HEK293 (cell line): Measurements from ENCODE around the gene HOXA11.

Source experiments
- CTCF ChIA-PET: fragments of 350-600 bp; formaldehyde crosslinking; extraction: SDS; loops from one replicate; lab custom pipeline; 2021; ENCODE audit warnings: antibody characterized with exemption; lab: Yijun Ruan, JAX
- POLR2A ChIA-PET: fragments of 300-600 bp; formaldehyde crosslinking; extraction: SDS; loops from one replicate; lab custom pipeline; 2020; ENCODE audit warnings: antibody characterized with exemption, inconsistent platforms; lab: Yijun Ruan, JAX
- H3K27ac ChIP-seq: fragments of 200-500 bp; sonication (Bioruptor generic); 2 replicates; pipeline ENCODE4 v1.5.1; 2014; ENCODE audit warnings: low read depth, low read length, control low read depth, inconsistent platforms; ENCODE audit errors: extremely low read depth
- H3K36me3 ChIP-seq, 2 experiments: fragments of 200-500 bp in 1 of 2; sonication (Bioruptor generic) in 1 of 2; 1 replicate in 1 of 2; 2 replicates in 1 of 2; pipeline ENCODE4 v1.5.1; 2014 to 2017; ENCODE audit warnings: inconsistent platforms in 2 of 2, low read length in 2 of 2; ENCODE audit not compliant: control insufficient read depth in 2 of 2, insufficient read depth in 1 of 2
- H3K4me1 ChIP-seq: fragments of 200-500 bp; sonication (Bioruptor generic); 2 replicates; pipeline ENCODE4 v1.5.1; 2014; ENCODE audit warnings: mild to moderate bottlenecking, low read length, inconsistent platforms; ENCODE audit not compliant: control insufficient read depth, insufficient read depth
- H3K4me3 ChIP-seq: 2 replicates; pipeline ENCODE4 v1.5.1; 2011; ENCODE audit warnings: low read depth, mild to moderate bottlenecking, control low read depth, low read length, moderate library complexity
- H3K9me3 ChIP-seq: fragments of 200-500 bp; sonication (Bioruptor generic); 2 replicates; pipeline ENCODE4 v1.5.1; 2014; ENCODE audit warnings: low read depth, low read length, inconsistent platforms; ENCODE audit not compliant: control insufficient read depth, insufficient read depth
- CTCF ChIP-seq: fragments of 450-650 bp; formaldehyde crosslinking; IDR thresholded peaks from 2 replicates; pipeline ENCODE4 v1.5.1; 2016; ENCODE audit warnings: missing biosample characterization, missing genetic modification characterization
- FEZF1 ChIP-seq: fragments of 450-650 bp; formaldehyde crosslinking; IDR thresholded peaks from 2 replicates; pipeline ENCODE4 v1.5.1; 2016; ENCODE audit warnings: missing biosample characterization, missing genetic modification characterization
- GLI2 ChIP-seq: fragments of 450-650 bp; formaldehyde crosslinking; IDR thresholded peaks from 2 replicates; pipeline ENCODE4; 2017; ENCODE audit warnings: missing biosample characterization, missing genetic modification characterization, low read depth, borderline replicate concordance
- GLIS1 ChIP-seq: fragments of 450-650 bp; formaldehyde crosslinking; IDR thresholded peaks from 2 replicates; pipeline ENCODE4 v1.5.1; 2016; ENCODE audit warnings: missing biosample characterization, missing genetic modification characterization
- GLIS2 ChIP-seq: fragments of 450-650 bp; formaldehyde crosslinking; IDR thresholded peaks from 2 replicates; pipeline ENCODE4 v1.5.1; 2016; ENCODE audit warnings: missing biosample characterization, missing genetic modification characterization
- IKZF3 ChIP-seq: fragments of 450-650 bp; IDR thresholded peaks from 2 replicates; pipeline ENCODE4 v1.5.0; 2018; ENCODE audit warnings: missing biosample characterization, mild to moderate bottlenecking, missing genetic modification characterization, moderate library complexity
- KLF9 ChIP-seq: fragments of 450-650 bp; formaldehyde crosslinking; IDR thresholded peaks from 2 replicates; pipeline ENCODE4 v1.5.1; 2016; ENCODE audit warnings: missing biosample characterization, missing genetic modification characterization, low read depth
- OSR2 ChIP-seq: fragments of 450-650 bp; formaldehyde crosslinking; IDR thresholded peaks from 2 replicates; pipeline ENCODE4 v1.5.1; 2016; ENCODE audit warnings: missing biosample characterization, missing genetic modification characterization
- OVOL3 ChIP-seq: fragments of 450-650 bp; formaldehyde crosslinking; IDR thresholded peaks from 2 replicates; pipeline ENCODE4 v1.5.1; 2016; ENCODE audit warnings: missing biosample characterization, missing genetic modification characterization
- SCRT1 ChIP-seq: fragments of 450-650 bp; formaldehyde crosslinking; IDR thresholded peaks from 2 replicates; pipeline ENCODE4 v1.5.1; 2016; ENCODE audit warnings: missing biosample characterization, missing genetic modification characterization, borderline replicate concordance
- YY1 ChIP-seq: fragments of 450-650 bp; formaldehyde crosslinking; IDR thresholded peaks from 2 replicates; pipeline ENCODE4 v1.5.1; 2018; ENCODE audit warnings: missing biosample characterization, missing genetic modification characterization
- ZBTB48 ChIP-seq: fragments of 450-650 bp; formaldehyde crosslinking; IDR thresholded peaks from 2 replicates; pipeline ENCODE4 v1.5.1; 2016; ENCODE audit warnings: missing biosample characterization, missing genetic modification characterization
- ZBTB6 ChIP-seq: fragments of 450-650 bp; formaldehyde crosslinking; IDR thresholded peaks from 2 replicates; pipeline ENCODE4 v1.5.1; 2017; ENCODE audit warnings: missing biosample characterization, missing genetic modification characterization
- ZBTB8A ChIP-seq: fragments of 450-650 bp; formaldehyde crosslinking; IDR thresholded peaks from 2 replicates; pipeline ENCODE4 v1.5.1; 2016; ENCODE audit warnings: missing biosample characterization, missing genetic modification characterization
- ZEB2 ChIP-seq: fragments of 450-650 bp; formaldehyde crosslinking; IDR thresholded peaks from 2 replicates; pipeline ENCODE4 v1.5.1; 2016; ENCODE audit warnings: missing biosample characterization, missing genetic modification characterization
- ZNF140 ChIP-seq: fragments of 450-650 bp; formaldehyde crosslinking; IDR thresholded peaks from 2 replicates; pipeline ENCODE4 v1.5.1; 2016; ENCODE audit warnings: missing biosample characterization, missing genetic modification characterization
- ZNF248 ChIP-seq: fragments of 450-650 bp; formaldehyde crosslinking; IDR thresholded peaks from 2 replicates; pipeline ENCODE4 v1.5.1; 2017; ENCODE audit warnings: missing biosample characterization, missing genetic modification characterization
- ZNF266 ChIP-seq: fragments of 450-650 bp; formaldehyde crosslinking; IDR thresholded peaks from 2 replicates; pipeline ENCODE4 v1.5.1; 2016; ENCODE audit warnings: missing biosample characterization, missing genetic modification characterization, low read depth
- ZNF302 ChIP-seq: fragments of 450-650 bp; formaldehyde crosslinking; IDR thresholded peaks from 2 replicates; pipeline ENCODE4 v1.5.1; 2016; ENCODE audit warnings: missing biosample characterization, missing genetic modification characterization, low read depth
- ZNF324 ChIP-seq: fragments of 450-650 bp; formaldehyde crosslinking; IDR thresholded peaks from 2 replicates; pipeline ENCODE4 v1.5.1; 2016; ENCODE audit warnings: missing biosample characterization, missing genetic modification characterization
- ZNF354C ChIP-seq: fragments of 450-650 bp; formaldehyde crosslinking; IDR thresholded peaks from 2 replicates; pipeline ENCODE4 v1.5.1; 2016; ENCODE audit warnings: missing biosample characterization, missing genetic modification characterization, low read depth, borderline replicate concordance
- ZNF366 ChIP-seq: fragments of 450-650 bp; formaldehyde crosslinking; conservative IDR thresholded peaks from 2 replicates; pipeline ENCODE4 v1.5.1; 2016; ENCODE audit warnings: missing biosample characterization, missing genetic modification characterization
- ZNF37A ChIP-seq: fragments of 450-650 bp; IDR thresholded peaks from 2 replicates; pipeline ENCODE4 v1.5.1; 2018; ENCODE audit warnings: missing biosample characterization, missing genetic modification characterization
- ZNF404 ChIP-seq: fragments of 450-650 bp; formaldehyde crosslinking; IDR thresholded peaks from 2 replicates; pipeline ENCODE4 v1.5.1; 2017; ENCODE audit warnings: missing biosample characterization, missing genetic modification characterization
- ZNF433 ChIP-seq: fragments of 450-650 bp; formaldehyde crosslinking; IDR thresholded peaks from 2 replicates; pipeline ENCODE4 v1.5.1; 2016; ENCODE audit warnings: missing biosample characterization, missing genetic modification characterization, low read depth
- ZNF510 ChIP-seq: fragments of 450-650 bp; formaldehyde crosslinking; IDR thresholded peaks from 2 replicates; pipeline ENCODE4 v1.5.1; 2018; ENCODE audit warnings: mild to moderate bottlenecking, missing genetic modification characterization, missing biosample characterization; ENCODE audit not compliant: insufficient replicate concordance
- ZNF514 ChIP-seq: fragments of 450-650 bp; formaldehyde crosslinking; IDR thresholded peaks from 2 replicates; pipeline ENCODE4 v1.5.1; 2016; ENCODE audit warnings: missing biosample characterization, missing genetic modification characterization
- ZNF521 ChIP-seq: fragments of 450-650 bp; formaldehyde crosslinking; IDR thresholded peaks from 2 replicates; pipeline ENCODE4 v1.5.1; 2017; ENCODE audit warnings: missing biosample characterization, mild to moderate bottlenecking, missing genetic modification characterization
- ZNF529 ChIP-seq: fragments of 450-650 bp; formaldehyde crosslinking; IDR thresholded peaks from 2 replicates; pipeline ENCODE4 v1.5.1; 2017; ENCODE audit warnings: missing genetic modification characterization, missing biosample characterization; ENCODE audit not compliant: insufficient replicate concordance
- ZNF549 ChIP-seq: fragments of 450-650 bp; IDR thresholded peaks from 2 replicates; pipeline ENCODE4 v1.5.1; 2018; ENCODE audit warnings: missing biosample characterization, missing genetic modification characterization, mild to moderate bottlenecking, inconsistent platforms, moderate library complexity
- ZNF596 ChIP-seq: fragments of 450-650 bp; IDR thresholded peaks from 2 replicates; pipeline ENCODE4 v1.5.0; 2018; ENCODE audit warnings: missing biosample characterization, mild to moderate bottlenecking, missing genetic modification characterization, moderate library complexity
- ZNF624 ChIP-seq: fragments of 450-650 bp; formaldehyde crosslinking; IDR thresholded peaks from 2 replicates; pipeline ENCODE4 v1.5.1; 2017; ENCODE audit warnings: missing biosample characterization, missing genetic modification characterization
- ZNF626 ChIP-seq: fragments of 450-650 bp; sonication (Bioruptor Pico); formaldehyde crosslinking; IDR thresholded peaks from 2 replicates; pipeline ENCODE4 v1.5.1; 2018; ENCODE audit warnings: missing biosample characterization, missing genetic modification characterization, inconsistent platforms
- ZNF664 ChIP-seq: fragments of 450-650 bp; formaldehyde crosslinking; IDR thresholded peaks from 2 replicates; pipeline ENCODE4 v1.5.1; 2016; ENCODE audit warnings: missing biosample characterization, missing genetic modification characterization
- ZSCAN16 ChIP-seq: fragments of 450-650 bp; formaldehyde crosslinking; IDR thresholded peaks from 2 replicates; pipeline ENCODE4 v1.5.1; 2016; ENCODE audit warnings: missing biosample characterization, missing genetic modification characterization

HOXA11 gene

GRCh38 chr7:27165996-27166530 is 19.0 kb downstream of the HOXA11 start (continued):
- TF ChIP-seq ZSCAN16 (0 out of 2 replicates have a peak, but pooled peaks have one; percentile 5), CTCF (tag by site-specific recombination) (0 out of 2 replicates have a peak, but pooled peaks have one; percentile 9), ZNF366 (peak; percentile 76; the same call in 1 of the 2 replicates), KLF9 (no peak), ZNF140 (tag by site-specific recombination) (no peak), ZNF624 (tag by site-specific recombination) (no peak), OVOL3 (tag by site-specific recombination) (no peak), SCRT1 (0 out of 2 replicates have a peak, but pooled peaks have one; percentile 5), ZNF302 (tag by site-specific recombination) (no peak), ZNF324 (tag by site-specific recombination) (no peak), GLIS2 (tag by site-specific recombination) (peak; percentile 70), GLI2 (tag by site-specific recombination) (no peak), OSR2 (tag by site-specific recombination) (peak; percentile 99), ZBTB6 (tag by site-specific recombination) (no peak), IKZF3 (tag by site-specific recombination) (peak; percentile 98), FEZF1 (no peak; the same call in 1 of the 2 replicates), ZNF510 (tag by site-specific recombination) (no peak), ZEB2 (tag by site-specific recombination) (no peak), GLIS1 (peak; percentile 3; the same call in 1 of the 2 replicates), ZNF596 (tag by site-specific recombination) (no peak), ZNF664 (tag by site-specific recombination) (peak; percentile 2; the same call in 1 of the 2 replicates), ZBTB8A (tag by site-specific recombination) (0 out of 2 replicates have a peak, but pooled peaks have one; percentile 9)

- H3K4me3 ChIP-seq: peak within 1 kb of the TSS; percentile 76
- H3K27ac ChIP-seq: peak within 1 kb of the TSS; percentile 100
- H3K36me3 ChIP-seq: peaks cover 18 to 41% of the 10 kb centered on the region in 2 experiments
- ChIA-PET POLR2A (interaction anchor here (0.6 to 2.5 kb wide), 13 partner anchors 8 to 1303 kb away, joined by 3 to 21 read pairs (median 4); partner anchors contain the start of genes HOXA10, HOXA11 and HOXA5), CTCF (no interaction called here)
- peaks cover 7% of the 10 kb centered on the region for H3K4me1 ChIP-seq
- H3K9me3 ChIP-seq: no peaks in the 10 kb centered on the region
- TF ChIP-seq ZNF626 (tag by site-specific recombination): no peak
- no peak for TF ChIP-seq ZNF248
- peak; percentile 81 for TF ChIP-seq GLIS1
- TF ChIP-seq ZNF404 (tag by site-specific recombination): no peak
- no peak for TF ChIP-seq ZNF433 (tag by site-specific recombination)
- TF ChIP-seq ZNF549 (tag by site-specific recombination): no peak
- TF ChIP-seq ZEB2 (tag by site-specific recombination): peak; percentile 97
- no peak for TF ChIP-seq ZBTB48 (tag by site-specific recombination)
- TF ChIP-seq ZNF354C (tag by site-specific recombination): no peak
- no peak for TF ChIP-seq ZNF529 (tag by site-specific recombination)
- TF ChIP-seq ZNF37A: no peak
- no peak; the same call in none of the 2 replicates for TF ChIP-seq YY1 (tag by site-specific recombination)
- no peak for TF ChIP-seq ZNF266 (tag by site-specific recombination)
- no peak for TF ChIP-seq ZNF514 (tag by site-specific recombination)
- TF ChIP-seq ZNF521 (tag by site-specific recombination): no peak
These were observed 19.7 kb downstream of the HOXA11 start, which contains the start of gene HOXA9 for GRCh38 chr7:27165089-27165995. Gene HOXA9, minus strand, starts transcription at chr7:27165537. Its CDS starts 80 bp downstream, at chr7:27165457.
